Transverse colon (tissue), 4 donors: Measurements from ENCODE around the gene TPPP3. TPM values are rescaled to one million over a fixed set of nuclear protein-coding genes. Genes with fewer than 3 reads are reported as not detected.
"Not testable (repeated sequence)": the region's sequence is repeated elsewhere in the genome, so short reads cannot be mapped to it uniquely, and the experiment has no call there.

Experiments used
- DNase-seq: peaks from one replicate; pipeline ENCODE4 v3.0.0-alpha.2; 2019
- H3K27ac ChIP-seq, 4 donors: fragments of 200-600 bp; sonication (generic); 2 replicates each; pipeline ENCODE4 v1.5.1; 2016 to 2018; ENCODE audit warnings: inconsistent platforms in 4 of 4
- H3K27me3 ChIP-seq: fragments of 200-600 bp; sonication (generic); 2 replicates; pipeline ENCODE4 v1.5.1; 2017; ENCODE audit warnings: inconsistent platforms
- H3K36me3 ChIP-seq, 4 donors: fragments of 200-600 bp; sonication (generic); 2 replicates each; pipeline ENCODE4 v1.5.1; 2017 to 2019; ENCODE audit warnings: inconsistent platforms in 4 of 4
- H3K4me1 ChIP-seq, 4 donors: fragments of 200-600 bp; sonication (generic); 2 replicates each; pipeline ENCODE4 v1.5.1; 2017 to 2020; ENCODE audit warnings: inconsistent platforms in 4 of 4
- H3K4me3 ChIP-seq, 4 donors: fragments of 200-600 bp; sonication (generic); 1 replicate in 1 of 4; 2 replicates in 3 of 4; pipeline versions ENCODE4 v1.5.1 to v1.6.1; 2017 to 2019; ENCODE audit warnings: inconsistent platforms in 4 of 4
- H3K9me3 ChIP-seq, 2 donors: fragments of 200-600 bp; sonication (generic); 2 replicates each; pipeline ENCODE4 v1.5.1; 2017 to 2019; ENCODE audit warnings: inconsistent platforms in 2 of 2
- CTCF ChIP-seq, 5 experiments: fragments of 200-600 bp in 3 of 5; fragments of 450-650 bp in 2 of 5; sonication (generic) in 3 of 5; IDR thresholded peaks; 1 replicate in 2 of 5; 2 replicates in 3 of 5; pipeline ENCODE4 v1.5.1; 2016 to 2017; ENCODE audit warnings: antibody characterized with exemption in 5 of 5, inconsistent platforms in 3 of 5, mild to moderate bottlenecking in 2 of 5, moderate library complexity in 1 of 5
- EP300 ChIP-seq: sonication (generic); formaldehyde crosslinking; IDR thresholded peaks from one replicate; pipeline ENCODE4 v1.6.1; 2017; ENCODE audit warnings: antibody characterized with exemption, low read depth
- POLR2A ChIP-seq: fragments of 450-650 bp; IDR thresholded peaks from one replicate; pipeline ENCODE4 v1.6.1; 2016; ENCODE audit warnings: antibody characterized with exemption, mild to moderate bottlenecking, moderate library complexity
- POLR2AphosphoS5 ChIP-seq, 3 donors: sonication (generic); formaldehyde crosslinking; IDR thresholded peaks; one replicate each; pipeline ENCODE4 v1.6.1; 2016; ENCODE audit warnings: antibody characterized with exemption in 3 of 3
- WGBS, 2 donors: methylation state at CpG; one replicate each; pipeline ENCODE4 v1.1.5; 2018; ENCODE audit warnings: low coverage in 1 of 2; 5-methylcytosine and 5-hydroxymethylcytosine counted together
- in situ Hi-C, 4 donors: fragments of 200-750 bp; cut with MboI; loops; one replicate each; pipeline versions ENCODE4 v1.15.0 to v1.15.1; 2017; ENCODE audit warnings: low sequenced_read_pairs in 3 of 4, low pct_ligation_motif_present in 1 of 4, low pct_unique_long_range_greater_than_20kb in 1 of 4
- intact Hi-C: fragments of 100-400 bp; cut with DNase I; formaldehyde crosslinking; loops from one replicate; pipeline ENCODE4 v1.15.1; 2023; ENCODE audit warnings: low total_unique reads
- total RNA-seq, 4 donors: library from RNA; depleted of rRNA; stranded (reverse); fragments of >200 nt; gene quantifications; one replicate each; pipeline ENCODE4 v1.1.0, GENCODE V29; 2016

TPPP3 gene
- total RNA-seq, 4 donors from 2014 or later = 3.5 to 20.9 (median 5.7) TPM; not detected in 1

- in situ Hi-C loops = no loop called here
- H3K4me1 ChIP-seq = peaks cover 6 to 17% (median 12%) of the 10 kb centered on the region in 4 donors
Measured at GRCh38 chr16:67419931-67420330, 26.6 kb upstream of the TPPP3 start.

GRCh38 chr16:67419502-67419901 is 26.2 kb upstream of the TPPP3 start:
- intact Hi-C loops = no loop called here
- 88 to 90% methylated on average over 2 to 3 of the region's 3 CpGs for WGBS, 2 donors
- no peaks in the 10 kb centered on the region for H3K9me3 ChIP-seq
- no peak for TF ChIP-seq POLR2A
- TF ChIP-seq POLR2AphosphoS5 (IDR thresholded peaks at IDR 0.05) = no peak
- no peak for TF ChIP-seq EP300
- TF ChIP-seq CTCF (IDR thresholded peaks at IDR 0.05) = no peak
- no peak overlapping the region for H3K4me3 ChIP-seq
- no peak overlapping the region for H3K27ac ChIP-seq
- no peaks in the 10 kb centered on the region for H3K36me3 ChIP-seq
- peaks cover 7 to 21% (median 12%) of the 10 kb centered on the region in 4 donors for H3K4me1 ChIP-seq
- H3K27me3 ChIP-seq = no peaks in the 10 kb centered on the region
- in situ Hi-C loops = no loop called here
- DNase-seq = no peak

More at GRCh38 chr16:67419931-67420330, 26.6 kb upstream of the TPPP3 start:
- Histone ChIP-seq H3K27me3 (no peaks in the 10 kb centered on the region), H3K9me3 (no peaks in the 10 kb centered on the region), H3K27ac (no peak overlapping the region), H3K4me3 (no peak overlapping the region), H3K36me3 (no peaks in the 10 kb centered on the region)
- TF ChIP-seq EP300 = no peak
- intact Hi-C loops = no loop called here
- WGBS, 2 donors = 80% methylated on average over 1 to 3 of the region's 3 CpGs
- no peak for DNase-seq

DNA sequence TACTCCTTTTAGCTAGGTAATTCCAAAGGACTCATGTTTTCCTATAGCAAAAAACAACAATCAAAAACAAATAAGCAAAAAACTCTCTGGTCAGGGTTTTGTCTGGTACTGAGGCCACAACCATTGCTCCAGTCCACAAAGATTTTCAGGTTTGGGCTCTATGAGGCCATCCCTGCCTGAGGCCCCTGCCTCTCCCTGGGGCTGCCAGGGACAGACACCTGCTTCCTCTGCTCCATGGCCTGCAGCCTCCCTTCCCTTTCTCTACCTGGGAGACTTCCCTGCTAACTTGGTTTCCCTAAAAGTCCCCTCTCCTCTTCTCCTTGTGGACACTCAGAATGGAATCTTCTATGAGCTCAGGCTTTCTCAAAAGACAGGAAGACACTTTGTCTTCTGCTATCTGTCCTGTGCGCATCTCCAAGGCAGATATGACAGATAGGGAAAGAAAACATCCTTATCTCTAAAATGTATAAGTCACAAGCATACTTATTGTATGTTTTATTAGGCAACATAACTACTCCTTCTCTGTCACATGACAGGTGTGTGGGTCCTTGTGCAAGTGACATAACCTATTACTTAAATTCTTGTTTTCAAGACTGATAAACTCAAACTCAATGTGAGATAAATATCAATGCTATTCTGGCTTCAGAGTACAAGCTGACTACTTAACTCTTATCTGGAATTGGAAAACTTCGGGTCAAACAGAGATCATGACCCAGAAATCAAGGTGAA is 24.2 kb upstream of the TPPP3 start:
- no peak for DNase-seq
- Histone ChIP-seq H3K36me3 (no peaks in the 10 kb centered on the region), H3K4me3 (no peak overlapping the region), H3K27ac (no peak overlapping the region), H3K9me3 (no peaks in the 10 kb centered on the region), H3K27me3 (no peaks in the 10 kb centered on the region), H3K4me1 (peaks cover 13 to 28% (median 14%) of the 10 kb centered on the region in 4 donors)
- 64 to 75% methylated on average over 2 of the region's 2 CpGs for WGBS, 2 donors
- intact Hi-C loops (no loop called here), in situ Hi-C loops (no loop called here)
- TF ChIP-seq CTCF (IDR thresholded peaks at IDR 0.05) (no peak), EP300 (no peak), POLR2AphosphoS5 (IDR thresholded peaks at IDR 0.05) (no peak), POLR2A (no peak)

DNA sequence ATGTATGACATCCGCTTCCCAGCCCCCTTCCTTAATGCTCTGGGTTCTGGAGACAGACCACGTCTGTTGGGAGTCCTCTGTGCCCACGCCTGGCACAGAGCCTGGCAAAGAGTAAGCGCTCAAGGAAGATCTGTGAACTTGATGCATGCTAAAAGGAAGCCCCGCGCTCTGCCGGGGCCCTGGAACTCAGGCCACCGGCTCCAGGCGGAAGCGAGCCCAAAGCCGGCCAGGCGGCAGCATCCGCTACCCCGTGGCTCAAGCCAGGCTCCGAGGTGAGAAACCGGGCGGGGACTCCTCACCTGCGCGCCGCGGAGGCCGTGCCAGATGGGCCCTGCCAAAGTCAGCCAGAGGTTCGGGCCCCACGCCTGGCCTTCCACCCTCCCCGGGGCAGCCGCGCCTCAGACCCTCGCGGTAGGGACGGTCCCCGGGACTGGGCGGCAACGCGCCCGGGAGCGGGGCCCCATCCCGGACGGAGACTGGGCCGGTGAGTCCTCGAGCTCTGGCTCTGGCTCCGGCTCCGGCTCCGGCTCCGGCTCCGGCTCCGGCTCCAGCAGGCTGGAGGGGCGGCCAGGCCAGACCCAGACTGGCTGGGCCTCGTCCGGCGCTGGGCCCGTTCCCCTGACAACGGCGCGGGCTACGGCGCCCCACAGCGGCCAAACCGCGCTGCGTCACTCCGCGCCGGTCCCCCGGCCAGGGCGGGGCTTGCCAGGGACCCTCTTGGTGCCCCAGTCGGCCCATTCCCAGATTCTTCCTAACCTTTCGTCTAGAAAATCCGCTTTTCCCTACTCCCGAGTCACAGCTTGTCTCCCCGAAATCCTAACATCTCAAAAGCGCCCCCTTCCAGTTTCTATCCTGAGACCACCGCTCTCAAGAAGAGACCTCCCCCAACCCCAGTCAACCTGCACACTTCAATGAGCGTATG is 22.8 kb upstream of the TPPP3 start, which contains the start of gene ZDHHC1:
TSS of gene ZDHHC1 (minus strand) at position 606 of the 922 bp plus-strand sequence. CDS start 8,702 bp downstream, outside the sequence.
- 4 to 12% methylated on average over 3 to 38 of the region's 73 CpGs for whole genome bisulfite sequencing, 2 donors
- in situ Hi-C loops (no loop called here), intact Hi-C loops (no loop called here)
- DNase-seq = peak; percentile 76
- Histone ChIP-seq H3K27ac (peak within 1 kb of the TSS; percentile 78 to 86 (median 82)), H3K36me3 (no peaks in the 10 kb centered on the region), H3K27me3 (no peaks in the 10 kb centered on the region), H3K9me3 (no peaks in the 10 kb centered on the region), H3K4me1 (peaks cover 13 to 28% (median 14%) of the 10 kb centered on the region in 4 donors), H3K4me3 (peak within 1 kb of the TSS; percentile 64 to 85 (median 69))
- TF ChIP-seq POLR2AphosphoS5 (IDR thresholded peaks at IDR 0.05) (peak; percentile 10 to 58 (median 57)), POLR2A (peak; percentile 43), CTCF (IDR thresholded peaks at IDR 0.05) (peak; percentile 54 to 72 (median 58)), EP300 (no peak)

DNA sequence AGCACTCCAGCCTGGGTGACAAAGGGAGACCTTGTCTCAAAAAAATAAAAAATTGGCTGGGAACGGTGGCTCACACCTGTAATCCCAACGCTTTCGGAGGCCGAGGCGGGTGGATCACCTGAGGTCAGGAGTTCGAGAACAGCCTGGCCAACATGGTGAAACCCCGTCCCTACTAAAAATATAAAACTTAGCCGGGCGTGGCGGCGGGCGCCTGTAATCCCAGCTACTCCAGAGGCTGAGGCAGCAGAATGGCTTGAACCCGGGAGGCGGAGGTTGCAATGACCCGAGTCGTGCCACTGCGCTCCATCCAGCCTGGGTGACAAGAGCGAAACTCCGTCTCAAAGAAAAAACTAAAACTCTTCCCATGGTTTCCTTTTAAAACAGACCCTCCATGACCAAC is 22.1 kb upstream of the TPPP3 start:
- intact Hi-C loops, H3K27me3 ChIP-seq, H3K9me3 ChIP-seq, H3K36me3 ChIP-seq, DNase-seq, in situ Hi-C loops: not testable (repeated sequence)
- WGBS, 2 donors = 89 to 93% methylated on average over 6 to 19 of the region's 19 CpGs
- Histone ChIP-seq H3K4me3 (peak overlapping the region in 3 of 4 donors; percentile 64 to 85 (median 65)), H3K27ac (peak overlapping the region; percentile 78 to 86 (median 82)), H3K4me1 (peaks cover 13 to 28% (median 14%) of the 10 kb centered on the region in 4 donors)
